Measurements from ENCODE around the gene GABBR2.

- TF ChIP-seq POLR2AphosphoS5 (IDR thresholded peaks at IDR 0.05; ENCODE audit: low read depth, low read length) (no peak), USF1 (IDR thresholded peaks at IDR 0.05; ENCODE audit: borderline replicate concordance, low read depth) (no peak), TAF1 (IDR thresholded peaks at IDR 0.05; ENCODE audit: borderline replicate concordance, low read depth, low read length) (no peak), SIN3A (IDR thresholded peaks at IDR 0.05; ENCODE audit: borderline replicate concordance, low read depth, low read length) (no peak), NFIC (IDR thresholded peaks at IDR 0.05; ENCODE audit: borderline replicate concordance) (no peak), CTCF (IDR thresholded peaks at IDR 0.05) (no peak), REST (IDR thresholded peaks at IDR 0.05; ENCODE audit: low read depth, low read length) (no peak), GABPA (IDR thresholded peaks at IDR 0.05; ENCODE audit: low read depth) (no peak), FOXM1 (IDR thresholded peaks at IDR 0.05; ENCODE audit: low read depth) (no peak), MAX (IDR thresholded peaks at IDR 0.05; ENCODE audit: low read depth) (no peak)
Observed at GRCh38 chr9:98241357-98242300, 467.1 kb downstream of the GABBR2 start.
